GM21717 (cell line): Measurements from ENCODE around the gene FOXRED2.
"Not testable (repeated sequence)": the region's sequence is repeated elsewhere in the genome, so short reads cannot be mapped to it uniquely, and the experiment has no call there.

Experiments used
- ATAC-seq: cut with Tn5 transposase; IDR thresholded peaks from one replicate; pipeline ENCODE4 v1.9.1; 2021; ENCODE audit warnings: mild to moderate bottlenecking, moderate library complexity; ENCODE audit not compliant: unreplicated experiment

Gene FOXRED2

GRCh38 chr22:36519906-36520305, 13.1 kb upstream of the FOXRED2 start:
- ATAC-seq: not testable (repeated sequence)

- no peak for ATAC-seq
These were observed 7.9 kb upstream of the FOXRED2 start for GRCh38 chr22:36514766-36515165.

GRCh38 chr22:36512991-36513390, 6.2 kb upstream of the FOXRED2 start:
- ATAC-seq: no peak

DNA sequence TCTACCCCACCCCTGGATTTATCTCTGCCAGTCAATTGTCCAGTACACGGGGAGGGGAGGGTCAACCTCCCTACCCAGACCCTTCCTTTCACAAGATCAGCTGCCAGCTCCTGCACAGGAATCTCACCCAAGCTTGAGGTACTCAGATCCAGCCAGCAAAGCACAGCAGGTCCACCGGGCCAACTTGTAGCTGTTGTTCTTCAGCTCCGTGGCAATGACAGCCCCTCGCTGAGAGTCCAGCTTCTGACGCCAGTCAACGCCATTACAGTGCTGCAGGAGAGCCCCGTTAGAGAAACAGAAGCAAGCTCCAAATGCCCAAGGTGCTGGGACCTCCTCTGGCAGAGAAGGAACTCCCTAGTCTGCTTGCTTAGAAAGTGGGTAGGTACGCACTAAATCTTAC, 5.5 kb upstream of the FOXRED2 start:
- no peak for ATAC-seq

GRCh38 chr22:36510966-36511881, 4.4 kb upstream of the FOXRED2 start:
- no peak for ATAC-seq

GRCh38 chr22:36510384-36510783, 3.5 kb upstream of the FOXRED2 start:
- no peak for ATAC-seq

DNA sequence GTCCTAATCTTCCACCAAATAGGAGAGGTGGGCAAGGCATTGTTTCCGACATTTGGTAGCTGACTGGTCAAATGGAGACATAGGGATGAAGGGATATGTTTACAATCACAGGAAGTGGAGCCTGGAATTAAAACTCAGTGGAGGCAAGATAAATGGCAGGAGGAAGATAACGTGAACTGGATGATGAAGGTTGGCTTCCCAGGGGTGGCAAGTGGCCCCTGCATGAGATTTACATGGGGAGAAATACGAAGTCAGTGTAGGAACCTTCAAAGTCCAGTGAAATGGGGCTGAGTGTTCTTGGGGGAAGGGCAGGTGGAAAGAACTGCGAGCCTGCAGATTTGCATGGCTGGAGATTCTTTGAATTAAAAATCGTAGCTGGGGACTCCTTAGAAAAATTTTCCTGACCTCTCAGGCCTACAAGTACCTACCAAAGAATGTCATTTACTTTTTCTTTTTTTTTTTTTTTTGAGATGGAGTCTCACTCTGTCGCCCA, 724 bp upstream of the FOXRED2 start:
- no peak for ATAC-seq

DNA sequence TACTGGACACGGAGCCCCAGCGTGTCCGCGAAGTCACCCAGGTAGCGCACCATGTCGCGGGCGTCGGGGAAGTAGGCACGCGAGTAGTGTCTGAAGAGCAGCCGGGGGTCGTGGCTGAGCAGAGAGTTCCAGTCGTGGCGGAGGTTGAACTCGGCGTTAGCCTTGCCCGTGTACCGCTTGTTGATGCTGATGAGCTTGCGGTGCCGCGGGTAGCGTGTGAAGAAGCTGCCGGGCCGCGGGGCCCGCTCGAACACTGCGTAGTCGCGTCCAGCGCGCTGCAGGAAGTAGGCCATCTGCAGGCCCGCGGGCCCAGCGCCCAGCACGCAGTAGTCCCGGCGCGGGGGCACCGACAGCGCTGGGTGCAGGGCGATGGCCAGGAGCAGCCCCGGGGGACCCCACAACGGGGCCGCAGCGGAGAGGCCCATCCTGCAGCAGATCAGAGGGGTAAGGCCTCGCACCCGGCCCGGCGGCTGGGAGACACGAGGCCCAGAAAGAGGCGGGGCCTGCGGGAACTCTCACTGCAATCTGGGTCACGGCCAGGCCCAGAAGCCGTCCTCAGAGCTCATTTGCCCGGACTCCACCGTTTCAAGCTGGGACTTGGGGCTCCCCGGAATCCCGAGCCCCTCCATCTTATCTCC, 723 bp downstream of the FOXRED2 start:
- ATAC-seq: no peak

DNA sequence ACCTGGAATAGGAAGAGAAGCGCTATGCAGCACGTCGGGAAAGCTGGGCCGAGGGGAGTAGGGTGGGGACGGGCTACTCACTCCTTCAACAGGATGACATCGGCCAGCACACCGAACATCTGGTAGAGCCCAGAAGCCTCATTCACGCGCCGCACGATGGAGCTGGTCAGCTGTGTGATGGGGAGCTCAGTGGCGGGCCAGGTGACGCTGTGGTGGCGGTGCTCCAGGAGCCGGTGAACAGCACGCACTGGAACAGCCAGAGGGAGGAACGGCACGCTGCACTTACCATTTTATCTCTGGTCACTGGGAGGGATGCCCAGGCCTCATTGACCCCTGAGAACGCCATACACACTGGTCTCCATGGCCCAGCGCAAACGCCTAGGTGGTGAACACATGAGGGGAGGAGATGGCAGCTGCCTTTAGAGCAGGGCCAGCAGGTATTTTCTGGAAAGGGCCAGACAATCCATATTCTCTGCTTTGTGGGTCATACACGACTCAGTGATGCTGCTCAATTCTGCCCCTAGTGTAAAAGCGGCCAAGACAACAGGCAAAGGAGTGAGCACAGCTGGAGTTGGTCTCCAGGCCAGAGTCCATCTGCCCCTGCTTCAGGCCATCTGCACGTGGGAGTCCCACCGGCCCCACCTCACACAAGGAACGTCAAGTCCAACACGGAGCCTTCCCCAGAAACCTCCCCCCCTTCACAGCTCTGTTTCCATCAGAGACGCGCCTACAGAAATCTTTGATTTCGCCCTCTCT, 8.8 kb downstream of the FOXRED2 start:
- no peak for ATAC-seq

DNA sequence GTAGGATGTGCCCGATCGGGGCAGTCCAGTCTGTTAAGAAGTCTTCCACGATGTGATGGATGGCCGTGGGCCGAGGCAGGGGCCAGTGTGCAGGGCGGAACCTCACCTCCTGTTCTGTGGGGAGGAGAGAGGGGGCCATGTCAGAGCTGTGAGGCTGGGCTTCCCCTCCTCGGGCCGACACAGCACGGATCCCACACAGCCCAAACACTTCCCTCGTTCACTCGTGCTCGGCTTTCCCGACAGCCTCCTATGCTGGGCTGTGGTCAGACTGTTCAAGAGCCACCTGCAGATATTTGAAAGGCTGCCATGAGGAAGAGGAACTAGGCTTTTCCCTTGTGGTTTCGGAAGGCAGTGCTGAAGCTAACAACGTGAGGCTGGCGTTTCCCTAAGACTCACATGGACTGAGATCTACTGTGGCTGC, 13.1 kb downstream of the FOXRED2 start:
- ATAC-seq: peak; percentile 57

DNA sequence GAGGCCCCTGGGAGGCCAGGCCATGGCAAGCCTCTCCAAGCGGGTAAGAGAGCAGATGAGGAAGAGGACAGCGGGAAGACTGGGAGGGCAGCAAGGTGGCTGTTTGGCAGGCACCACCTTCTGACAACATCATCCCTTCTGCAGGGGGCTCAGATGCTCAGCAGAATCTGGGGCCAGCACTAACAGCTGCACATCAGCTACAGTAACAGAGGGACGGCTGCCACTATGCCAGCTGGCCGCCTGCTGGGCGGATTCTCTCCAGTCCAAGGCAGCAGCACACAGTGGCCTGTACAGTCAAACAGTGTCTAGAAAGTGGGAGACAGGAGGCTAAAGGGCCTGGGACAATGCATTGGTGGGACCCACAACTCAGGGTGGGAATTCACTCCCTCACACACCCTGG, 14.7 kb downstream of the FOXRED2 start:
- no peak for ATAC-seq

DNA sequence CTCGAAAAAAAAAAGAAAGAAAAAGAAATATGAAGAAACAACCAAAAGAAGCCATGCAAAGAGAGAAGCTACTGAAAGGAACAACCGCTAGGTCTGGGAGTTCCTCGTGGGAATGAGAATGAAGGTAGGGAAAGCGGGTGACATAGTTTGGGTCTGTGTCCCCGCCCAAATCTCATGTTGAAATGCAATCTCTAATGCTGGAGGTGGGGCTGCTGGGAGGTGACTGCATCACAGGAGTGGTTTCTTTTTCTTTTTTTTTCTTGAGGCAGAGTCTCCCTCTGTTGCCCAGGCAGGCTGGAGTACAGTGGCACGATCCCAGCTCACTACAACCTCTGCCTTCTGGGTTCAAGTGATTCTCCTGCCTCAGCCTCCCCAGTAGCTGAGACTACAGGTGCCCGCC, 15.7 kb downstream of the FOXRED2 start:
- ATAC-seq: no peak

GRCh38 chr22:36486619-36487384, 20.0 kb downstream of the FOXRED2 start:
- ATAC-seq: no peak

DNA sequence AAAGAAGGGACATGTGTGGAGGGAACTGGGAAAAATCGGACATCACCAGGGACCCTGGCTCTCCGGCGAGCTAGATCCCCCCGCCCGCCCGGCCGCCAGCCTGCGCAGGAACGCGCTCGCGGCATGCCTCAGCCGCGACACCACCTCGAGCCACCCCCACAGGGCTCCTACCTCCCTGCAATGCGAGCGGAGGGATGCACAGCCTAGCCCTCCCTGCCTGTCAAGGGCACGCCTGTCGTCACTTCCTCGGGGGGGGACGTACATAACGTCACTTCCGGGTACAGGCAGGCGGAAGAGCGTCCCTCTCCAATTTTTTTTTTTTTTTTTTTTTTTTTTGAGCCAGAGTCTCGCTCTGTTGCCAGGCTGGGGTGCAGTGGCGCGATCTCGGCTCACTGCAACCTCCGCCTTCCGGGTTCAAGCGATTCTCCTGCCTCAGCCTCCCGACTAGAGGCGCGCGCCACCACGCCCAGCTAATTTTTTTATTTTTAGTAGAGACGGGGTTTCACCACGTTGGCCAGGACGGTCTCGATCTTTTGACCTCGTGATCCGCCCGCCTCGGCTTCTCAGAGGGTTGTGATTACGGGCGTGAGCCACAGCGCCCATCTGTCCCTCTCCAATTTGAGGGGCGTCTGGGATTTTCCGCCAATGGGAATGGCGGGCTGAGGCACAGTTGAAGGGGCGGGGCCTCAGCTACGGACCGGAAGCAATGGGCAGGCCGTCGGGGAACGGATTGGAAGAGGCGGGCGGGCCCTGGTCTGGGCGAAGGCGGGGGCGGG, 25.3 kb downstream of the FOXRED2 start, which contains the start of gene TXN2:
TXN2 (minus strand) TSS at position 248 of the 776 bp plus-strand sequence. CDS start 803 bp downstream, outside the sequence.
- ATAC-seq: peak; percentile 74

GRCh38 chr22:36480941-36481392, 25.9 kb downstream of the FOXRED2 start:
- ATAC-seq: peak; percentile 8

DNA sequence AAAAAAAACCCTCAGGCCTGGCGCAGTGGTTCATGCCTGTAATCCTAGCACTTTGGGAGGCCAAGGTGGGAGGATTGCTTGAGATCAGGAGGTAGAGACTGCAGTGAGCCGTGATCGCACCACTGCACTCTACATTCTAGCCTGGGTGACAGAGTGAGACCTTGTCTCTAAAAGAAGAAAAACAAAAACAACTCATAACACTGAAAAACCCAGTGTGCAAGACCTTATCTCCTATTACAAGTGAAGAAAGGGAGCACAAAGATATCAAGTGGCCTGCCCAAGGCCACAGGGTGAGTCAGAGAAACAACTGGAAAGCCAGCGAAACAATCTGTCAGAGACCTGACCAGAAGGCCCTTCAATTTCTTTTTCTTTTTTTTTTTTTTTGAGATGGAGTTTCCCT, 27.9 kb downstream of the FOXRED2 start:
- no peak for ATAC-seq

GRCh38 chr22:36475341-36475740, 31.5 kb downstream of the FOXRED2 start:
- ATAC-seq: no peak

DNA sequence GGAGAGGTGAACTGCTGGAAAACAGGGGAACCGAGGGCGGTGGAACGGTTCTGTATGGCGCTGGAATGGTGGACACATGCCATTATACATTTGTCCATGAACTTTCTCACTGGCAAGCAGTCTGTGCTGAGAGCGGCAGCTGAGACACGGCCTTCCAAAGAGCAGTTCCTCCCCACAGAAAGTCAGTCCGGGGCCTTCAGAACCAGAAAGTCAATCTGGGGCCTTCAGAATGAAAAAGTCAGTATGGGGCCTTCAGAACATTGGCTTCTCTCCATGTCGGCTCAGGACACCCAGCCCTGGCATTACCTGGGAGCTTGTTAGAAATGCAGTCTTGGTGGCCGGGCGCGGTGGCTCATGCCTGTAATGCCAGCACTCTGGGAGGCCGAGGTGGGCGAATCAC, 34.2 kb downstream of the FOXRED2 start:
- ATAC-seq: no peak

DNA sequence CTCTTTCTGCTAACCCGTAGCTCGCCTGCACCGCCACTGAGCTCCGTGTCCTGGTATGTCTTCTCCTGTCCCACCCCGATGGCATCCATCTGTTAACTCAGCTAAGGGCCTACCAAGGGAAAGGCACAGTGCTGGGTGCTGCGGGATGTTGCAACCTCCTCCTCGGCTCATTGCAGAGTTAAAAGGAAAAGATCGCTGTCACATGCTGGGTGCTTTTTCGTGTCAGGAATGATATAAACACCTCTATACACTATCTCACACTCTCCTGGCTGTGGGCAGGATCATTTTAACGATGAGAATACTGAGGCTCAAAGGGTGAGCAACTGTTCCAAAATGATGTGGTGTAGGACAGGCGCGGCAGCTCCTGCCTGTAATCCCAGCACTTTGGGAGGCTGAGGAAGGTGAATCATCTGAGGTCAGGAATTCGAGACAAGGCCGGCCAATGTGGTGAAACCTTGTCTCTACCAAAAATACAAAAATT, 35.5 kb downstream of the FOXRED2 start:
- ATAC-seq: no peak

DNA sequence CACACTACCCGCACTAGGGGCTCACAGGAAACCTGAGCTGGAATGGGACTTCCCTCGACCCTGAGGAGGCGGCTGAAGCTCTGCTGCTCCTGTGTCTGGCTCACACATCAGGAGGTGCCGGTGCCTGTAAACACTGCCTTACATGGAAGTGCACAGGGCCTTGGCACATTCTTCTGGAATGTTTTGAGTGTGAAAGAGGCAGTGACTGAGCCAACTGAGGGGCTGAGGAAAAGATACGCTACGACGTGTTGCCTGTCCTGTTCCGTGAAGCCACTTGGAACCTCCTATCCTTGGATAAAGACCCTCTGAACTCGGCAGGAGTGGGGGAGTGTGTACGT, 35.9 kb downstream of the FOXRED2 start:
- no peak for ATAC-seq
